ENCODE measurements around the gene CECR2.

The CECR2 gene

GRCh38 chr22:17369439-17370025 is at the start of gene CECR2:
Gene CECR2, plus strand, starts transcription at chr22:17369460. Its CDS starts 324 bp downstream, at chr22:17369784.
- no peak for DNase-seq (ENCODE audit: low read depth)

- no peak for DNase-seq (ENCODE audit: low read depth)
These were observed 49.7 kb upstream of the CECR2 start for GRCh38 chr22:17319546-17319945.

GRCh38 chr22:17322511-17322910 is 46.7 kb upstream of the CECR2 start:
- DNase-seq (ENCODE audit: low read depth), result no peak

- no peak for DNase-seq (ENCODE audit: low read depth)
These were observed 37.6 kb upstream of the CECR2 start for GRCh38 chr22:17331690-17332089.

GRCh38 chr22:17332109-17332800 is 37.0 kb upstream of the CECR2 start:
- DNase-seq (ENCODE audit: low read depth), result no peak

- no peak for DNase-seq (ENCODE audit: low read depth)
These were observed 35.2 kb upstream of the CECR2 start for GRCh38 chr22:17334059-17334458.

- no peak for DNase-seq (ENCODE audit: low read depth)
These were observed 34.3 kb upstream of the CECR2 start for GRCh38 chr22:17334983-17335382.

GRCh38 chr22:17336061-17336460 is 33.2 kb upstream of the CECR2 start:
- DNase-seq (ENCODE audit: low read depth), result no peak

GRCh38 chr22:17337639-17338038 is 31.6 kb upstream of the CECR2 start:
- DNase-seq (ENCODE audit: low read depth), result no peak

GRCh38 chr22:17339095-17339693 is 30.1 kb upstream of the CECR2 start:
- DNase-seq (ENCODE audit: low read depth), result no peak

- DNase-seq (ENCODE audit: low read depth), result no peak
These were observed 26.9 kb upstream of the CECR2 start for GRCh38 chr22:17342361-17342760.

- no peak for DNase-seq (ENCODE audit: low read depth)
These were observed 25.5 kb upstream of the CECR2 start for GRCh38 chr22:17343766-17344165.

GRCh38 chr22:17346578-17346977 is 22.7 kb upstream of the CECR2 start:
- no peak for DNase-seq (ENCODE audit: low read depth)

- no peak for DNase-seq (ENCODE audit: low read depth)
These were observed 21.5 kb upstream of the CECR2 start for GRCh38 chr22:17347724-17348123.

GRCh38 chr22:17348464-17349103 is 20.7 kb upstream of the CECR2 start:
- DNase-seq (ENCODE audit: low read depth), result no peak

GRCh38 chr22:17349172-17349571 is 20.1 kb upstream of the CECR2 start:
- DNase-seq (ENCODE audit: low read depth), result no peak

GRCh38 chr22:17350292-17350691 is 19.0 kb upstream of the CECR2 start:
- DNase-seq (ENCODE audit: low read depth), result no peak

GRCh38 chr22:17352798-17353197 is 16.5 kb upstream of the CECR2 start:
- DNase-seq (ENCODE audit: low read depth), result no peak

- DNase-seq (ENCODE audit: low read depth), result no peak
These were observed 11.6 kb upstream of the CECR2 start for GRCh38 chr22:17357688-17358087.

- no peak for DNase-seq (ENCODE audit: low read depth)
These were observed 10.8 kb upstream of the CECR2 start for GRCh38 chr22:17358415-17358814.

GRCh38 chr22:17359501-17359900 is 9.8 kb upstream of the CECR2 start:
- no peak for DNase-seq (ENCODE audit: low read depth)

GRCh38 chr22:17366329-17366728 is 2.9 kb upstream of the CECR2 start:
- no peak for DNase-seq (ENCODE audit: low read depth)

GRCh38 chr22:17366830-17367229 is 2.4 kb upstream of the CECR2 start:
- no peak for DNase-seq (ENCODE audit: low read depth)

Data from activated T-cell treated with anti-CD3 and anti-CD28 coated beads for 1 hour (primary cell).